ENCODE results near the gene BCKDHB. TPM values are rescaled to one million over a fixed set of nuclear protein-coding genes. Genes with fewer than 3 reads are reported as not detected.

The BCKDHB gene
- total and polyA plus RNA-seq, 2 of the 4 experiments (the other 2 are of a cell fraction): 11.2 to 11.8 TPM

DNA sequence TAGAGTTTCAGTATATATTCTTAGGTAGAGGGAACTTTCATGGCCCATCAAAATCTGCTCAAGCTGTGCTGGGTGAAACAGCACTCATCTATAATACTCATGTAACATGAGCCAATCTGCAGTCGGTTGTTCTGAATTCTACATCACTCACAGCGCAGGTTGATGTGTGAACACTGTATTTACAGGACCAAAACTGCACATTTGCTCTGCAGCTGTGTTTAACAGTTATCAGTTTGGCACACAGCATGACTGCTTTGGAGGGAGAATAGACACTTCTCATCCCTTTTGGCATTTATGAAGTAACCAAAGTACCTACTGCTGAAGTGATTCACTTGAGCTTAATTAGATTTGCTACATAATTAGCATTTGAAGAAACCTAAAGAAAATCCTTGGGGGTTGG lies 225.1 kb downstream of the BCKDHB start:
- ATAC-seq (ENCODE audit: low read depth): no peak
- no peak for TF ChIP-seq RCOR1 (IDR thresholded peaks at IDR 0.05; ENCODE audit: insufficient replicate concordance, low read length)
- TF ChIP-seq, protein P1, sequence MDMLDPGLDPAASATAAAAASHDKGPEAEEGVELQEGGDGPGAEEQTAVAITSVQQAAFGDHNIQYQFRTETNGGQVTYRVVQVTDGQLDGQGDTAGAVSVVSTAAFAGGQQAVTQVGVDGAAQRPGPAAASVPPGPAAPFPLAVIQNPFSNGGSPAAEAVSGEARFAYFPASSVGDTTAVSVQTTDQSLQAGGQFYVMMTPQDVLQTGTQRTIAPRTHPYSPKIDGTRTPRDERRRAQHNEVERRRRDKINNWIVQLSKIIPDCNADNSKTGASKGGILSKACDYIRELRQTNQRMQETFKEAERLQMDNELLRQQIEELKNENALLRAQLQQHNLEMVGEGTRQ (IDR thresholded peaks at IDR 0.05; ENCODE audit: low read depth, low read length): no peak
- no peak for TF ChIP-seq FOS (IDR thresholded peaks at IDR 0.05; ENCODE audit: low read depth, low read length)
- no peak for TF ChIP-seq BHLHE40 (IDR thresholded peaks at IDR 0.05; ENCODE audit: low read depth, low read length)
- no peak for TF ChIP-seq NFE2L2 (IDR thresholded peaks at IDR 0.05; ENCODE audit: low read depth, low read length)
- no CpG with 5 or more reads among the region's 2 CpGs for WGBS, 2 experiments (ENCODE audit: extremely low coverage in 2 of 2, insufficient read length in 1 of 2)

More for the DNA sequence above, 225.1 kb downstream of the BCKDHB start:
- no peak overlapping the region for H3K4me2 ChIP-seq (ENCODE audit: low read depth, low read length)
- H3K27me3 ChIP-seq (ENCODE audit: control insufficient read depth, insufficient read depth, low read length): no peaks in the 10 kb centered on the region
- no peak overlapping the region for H3K23ac ChIP-seq (ENCODE audit: low read depth, low read length)
- H3K56ac ChIP-seq (ENCODE audit: extremely low read depth, insufficient read depth, low read length): no peak overlapping the region
- dilution Hi-C loops (cut with HindIII; ENCODE audit: low sequenced_read_pairs, unreplicated experiment) (no loop called here), intact Hi-C loops (cut with micrococcal nuclease) (loop anchor here (10.0 kb wide), 1 partner anchor 213 kb away; no protein-coding TSS in a partner anchor), in situ Hi-C loops (cut with MboI; ENCODE audit: low sequenced_read_pairs) (no loop called here)
- no peak overlapping the region for H3K9ac ChIP-seq (ENCODE audit: low read depth, low read length)
- 0 out of 2 replicates have a peak, but pooled peaks cover 2% of the 10 kb centered on the region for H3K9me1 ChIP-seq (ENCODE audit: insufficient read depth, low read length)
- no peak overlapping the region for H2AK9ac ChIP-seq (replicated peaks; ENCODE audit: low read depth, low read length, poor library complexity)
- H3K36me3 ChIP-seq (ENCODE audit: control insufficient read depth, insufficient read depth, low read length): no peaks in the 10 kb centered on the region
- H3K4me1 ChIP-seq (ENCODE audit: control insufficient read depth, insufficient read depth, low read length): peaks cover 3% of the 10 kb centered on the region; the same call in 1 of the 2 replicates
- no peak overlapping the region for H2AFZ ChIP-seq (replicated peaks; ENCODE audit: low read length, poor library complexity)
- no peak overlapping the region for H3K4ac ChIP-seq (ENCODE audit: low read depth, low read length)
- H3K79me1 ChIP-seq (ENCODE audit: low read depth in 1 of 2, low read length in 2 of 2): no peaks in the 10 kb centered on the region
- H3K4me3 ChIP-seq (ENCODE audit: insufficient read depth, low read depth, low read length): no peak overlapping the region
- POLR2A ChIA-PET (ENCODE audit: unreplicated experiment): no interaction called here
- no peak overlapping the region for H3K27ac ChIP-seq (ENCODE audit: insufficient read depth, low read length)
- no peak overlapping the region for H3K18ac ChIP-seq (ENCODE audit: low read depth, low read length)
- no peak overlapping the region for H2AK5ac ChIP-seq (ENCODE audit: low read depth, low read length)
- H3K14ac ChIP-seq (replicated peaks; ENCODE audit: low read depth, low read length): no peak overlapping the region
- CTCF ChIA-PET: interaction anchor here (0.6 to 0.8 kb wide), 2 partner anchors 11 to 29 kb away, joined by 3 to 4 read pairs; no protein-coding TSS in a partner anchor
- no peak overlapping the region for H2BK5ac ChIP-seq (ENCODE audit: low read depth, low read length, poor library complexity, severe bottlenecking)
- H2BK15ac ChIP-seq (ENCODE audit: low read depth, low read length): no peak overlapping the region
- H2BK20ac ChIP-seq (ENCODE audit: low read depth, low read length): no peak overlapping the region
- DNase-seq: no peak
- no peak overlapping the region for H2BK120ac ChIP-seq (ENCODE audit: low read depth, low read length)
- H3K9me3 ChIP-seq (ENCODE audit: control insufficient read depth, insufficient read depth, low read length): no peaks in the 10 kb centered on the region
- no peak overlapping the region for H4K91ac ChIP-seq (ENCODE audit: insufficient read depth, low read depth, low read length)
- H4K5ac ChIP-seq (ENCODE audit: low read depth, low read length): no peak overlapping the region
- BruUV-seq (replicated peaks): no TSS peak
- H4K8ac ChIP-seq (ENCODE audit: low read depth in 2 of 2, low read length in 2 of 2): no peak overlapping the region
- H4K20me1 ChIP-seq (ENCODE audit: insufficient read depth, low read length): no peaks in the 10 kb centered on the region

Measured in IMR-90 (cell line).